Neural cell (in vitro differentiated cells): ENCODE measurements around the gene SF1. TPM values are rescaled to one million over a fixed set of nuclear protein-coding genes. Genes with fewer than 3 reads are reported as not detected.

Experiments
- H2AFZ ChIP-seq: fragments of 200-600, 300-800 bp; sonication (generic), shearing (Covaris generic); 2 replicates; pipeline ENCODE4 v1.6.0; 2014; ENCODE audit warnings: low read depth, mild to moderate bottlenecking, antibody characterized with exemption, low read length, moderate library complexity
- H3F3A ChIP-seq: fragments of 200-600 bp; shearing (Covaris generic); 2 replicates; pipeline ENCODE4 v1.6.1; 2016; ENCODE audit warnings: mild to moderate bottlenecking, moderate library complexity, mixed read lengths, antibody characterized with exemption, low read length; ENCODE audit not compliant: insufficient read depth, poor library complexity, severe bottlenecking
- H3K27ac ChIP-seq: fragments of 200-600, 300-800 bp; sonication (generic), shearing (Covaris generic); 2 replicates; pipeline ENCODE4 v1.5.1; 2014; ENCODE audit warnings: mild to moderate bottlenecking, low read length, moderate library complexity
- H3K27me3 ChIP-seq: fragments of 300-800, 200-600 bp; sonication (generic), shearing (Covaris generic); 2 replicates; pipeline ENCODE4 v1.6.0; 2014; ENCODE audit warnings: mild to moderate bottlenecking, low read depth, low read length, moderate library complexity; ENCODE audit not compliant: insufficient read depth
- H3K36me3 ChIP-seq: fragments of 300-800, 200-600 bp; sonication (generic), shearing (Covaris generic); 2 replicates; pipeline ENCODE4 v1.5.1; 2014; ENCODE audit warnings: mild to moderate bottlenecking, antibody characterized with exemption, low read length, moderate library complexity; ENCODE audit not compliant: insufficient read depth
- H3K4me2 ChIP-seq: fragments of 300-800, 200-600 bp; sonication (generic), shearing (Covaris generic); 2 replicates; pipeline ENCODE4 v1.6.0; 2014; ENCODE audit warnings: mild to moderate bottlenecking, low read length
- H3K4me3 ChIP-seq: fragments of 300-800, 200-600 bp; sonication (generic), shearing (Covaris generic); 2 replicates; pipeline ENCODE4 v1.5.1; 2014; ENCODE audit warnings: mild to moderate bottlenecking, low read length, moderate library complexity
- H3K79me2 ChIP-seq: fragments of 200-600 bp; shearing (Covaris generic); replicated peaks from 2 replicates; pipeline ENCODE4 v1.6.0; 2014; ENCODE audit warnings: mild to moderate bottlenecking, low read length, moderate library complexity; ENCODE audit not compliant: insufficient read depth
- H3K9ac ChIP-seq: fragments of 300-800, 200-600 bp; sonication (generic), shearing (Covaris generic); 2 replicates; pipeline ENCODE4 v1.6.1; 2016; ENCODE audit warnings: mild to moderate bottlenecking, low read length, mixed read lengths
- H3K9me2 ChIP-seq: fragments of 200-600 bp; shearing (Covaris generic); 2 replicates; pipeline ENCODE4 v1.6.1; 2016; ENCODE audit warnings: mild to moderate bottlenecking, low read length, mixed read lengths; ENCODE audit not compliant: insufficient read depth
- H3K9me3 ChIP-seq: fragments of 200-600, 300-800 bp; sonication (generic), shearing (Covaris generic); 2 replicates; pipeline ENCODE4 v1.6.1; 2016; ENCODE audit warnings: mild to moderate bottlenecking, mixed run types, low read length, moderate library complexity, mixed read lengths
- H4K20me1 ChIP-seq: fragments of 200-600 bp; shearing (Covaris generic); 2 replicates; pipeline ENCODE4 v1.6.1; 2016; ENCODE audit warnings: mild to moderate bottlenecking, mixed run types; ENCODE audit not compliant: insufficient read depth
- EP300 ChIP-seq: fragments of 450-650 bp; conservative IDR thresholded peaks from 2 replicates; pipeline ENCODE4 v1.6.1; 2014; ENCODE audit warnings: antibody characterized with exemption, mild to moderate bottlenecking, moderate library complexity; ENCODE audit not compliant: poor library complexity, severe bottlenecking
- EZH2 ChIP-seq: fragments of 200-600, 300-800 bp; shearing (Covaris generic), sonication (generic); IDR thresholded peaks from 2 replicates; pipeline ENCODE4 v1.6.1; 2014; ENCODE audit warnings: antibody characterized with exemption, low read length, borderline replicate concordance, mild to moderate bottlenecking; ENCODE audit not compliant: insufficient read depth, poor library complexity, severe bottlenecking
- MXI1 ChIP-seq: fragments of 450-650 bp; conservative IDR thresholded peaks from 2 replicates; pipeline ENCODE4 v1.6.1; 2014; ENCODE audit warnings: antibody characterized with exemption, mild to moderate bottlenecking; ENCODE audit not compliant: poor library complexity, severe bottlenecking
- POLR2AphosphoS5 ChIP-seq: IDR thresholded peaks from 2 replicates; pipeline ENCODE4 v1.6.1; 2012
- RAD21 ChIP-seq: fragments of 450-650 bp; conservative IDR thresholded peaks from 2 replicates; pipeline ENCODE4 v1.6.1; 2014; ENCODE audit warnings: antibody characterized with exemption, mild to moderate bottlenecking, moderate library complexity
- SMC3 ChIP-seq: fragments of 450-650 bp; conservative IDR thresholded peaks from 2 replicates; pipeline ENCODE4 v1.6.1; 2014; ENCODE audit warnings: antibody characterized with exemption, mild to moderate bottlenecking, moderate library complexity; ENCODE audit not compliant: poor library complexity
- TAF1 ChIP-seq: IDR thresholded peaks from 2 replicates; pipeline ENCODE4 v1.6.1; 2012; ENCODE audit warnings: low read depth
- polyA plus RNA-seq: library from polyadenylated mRNA; depleted of rRNA; stranded (reverse); fragments of >200 nt; gene quantifications from 2 replicates; pipeline ENCODE4 v1.2.3, GENCODE V29; 2014
- TF ChIP-seq, protein P1 (sequence below): IDR thresholded peaks from 2 replicates; pipeline ENCODE4 v1.6.1; 2012; ENCODE audit warnings: borderline replicate concordance
- TF ChIP-seq, protein P2 (sequence below): fragments of 450-650 bp; IDR thresholded peaks from 2 replicates; pipeline ENCODE4 v1.5.1; 2014; ENCODE audit warnings: antibody characterized with exemption, mild to moderate bottlenecking, moderate library complexity; ENCODE audit not compliant: poor library complexity, severe bottlenecking

The SF1 gene
- polyA plus RNA-seq, 1 donor from 2014 or later: 53.2 TPM

- Histone ChIP-seq H3K4me2 (peak overlapping the region; percentile 46), H4K20me1 (peaks cover 3% of the 10 kb centered on the region), H3K9me3 (no peaks in the 10 kb centered on the region), H3K9ac (peak overlapping the region; percentile 43), H3K4me3 (peak overlapping the region; percentile 49), H2AFZ (peak overlapping the region; percentile 24), H3K9me2 (no peaks in the 10 kb centered on the region), H3K27me3 (no peaks in the 10 kb centered on the region), H3K79me2 (peaks cover 26% of the 10 kb centered on the region), H3F3A (no peaks in the 10 kb centered on the region), H3K27ac (peak overlapping the region; percentile 43), H3K36me3 (no peaks in the 10 kb centered on the region)
- TF ChIP-seq MXI1 (peak; percentile 60), EP300 (no peak), EZH2 (no peak)
Measured at GRCh38 chr11:64724863-64725532, 53.3 kb downstream of the SF1 start.

DNA sequence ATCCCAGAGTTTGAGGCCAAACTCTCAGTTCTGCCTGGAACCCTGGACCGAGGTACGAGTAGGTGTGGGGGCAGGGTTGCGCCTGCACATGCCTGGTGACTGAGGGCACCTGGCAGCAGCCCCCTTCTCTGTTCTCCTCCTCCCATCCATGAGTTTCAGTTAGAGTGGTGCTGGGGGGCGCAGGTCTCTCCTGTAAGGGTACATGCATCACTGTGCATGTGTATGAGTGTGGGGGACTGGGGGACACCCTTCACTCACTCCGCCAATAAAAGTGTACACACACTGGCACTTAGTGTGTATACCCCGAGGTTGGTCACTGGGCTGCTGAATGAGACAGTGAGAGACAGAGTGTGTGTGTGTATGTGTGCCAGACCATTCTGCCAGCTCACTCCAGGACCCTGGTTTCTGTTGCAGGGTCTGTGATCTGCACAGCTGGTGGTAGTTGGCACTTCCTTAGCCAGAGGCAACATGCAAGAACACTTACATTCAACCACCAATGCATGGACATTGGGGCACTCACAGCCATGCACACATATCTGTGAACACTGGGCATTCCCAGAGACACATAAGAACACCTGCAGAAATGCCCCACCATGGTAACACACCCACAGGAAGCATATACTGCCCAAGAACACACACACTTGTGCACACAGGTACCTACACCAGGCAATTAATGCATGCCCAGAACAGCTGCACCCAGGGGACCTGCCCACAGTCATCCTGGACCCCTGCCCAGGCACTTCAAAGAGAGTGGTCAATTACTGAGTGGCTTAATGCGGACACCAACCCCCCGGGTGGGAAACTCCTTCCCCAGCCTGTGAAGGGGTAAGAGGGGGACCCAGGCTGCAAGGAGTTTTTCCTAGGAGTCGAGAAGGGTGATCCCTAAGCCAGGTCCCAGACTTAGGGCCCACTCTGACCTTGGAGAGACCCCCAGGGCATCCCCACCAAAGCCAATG is 54.2 kb downstream of the SF1 start:
- H3K9me2 ChIP-seq: no peaks in the 10 kb centered on the region
- H3K27me3 ChIP-seq: no peaks in the 10 kb centered on the region
- H3K4me2 ChIP-seq: no peak overlapping the region
- peaks cover 34% of the 10 kb centered on the region for H3K79me2 ChIP-seq
- no peak overlapping the region for H3K27ac ChIP-seq
- H3K9ac ChIP-seq: peak overlapping the region; percentile 92
- no peak for TF ChIP-seq MXI1
- TF ChIP-seq SMC3: no peak
- no peak for TF ChIP-seq EZH2
- TF ChIP-seq RAD21: no peak
- TF ChIP-seq, protein P1, sequence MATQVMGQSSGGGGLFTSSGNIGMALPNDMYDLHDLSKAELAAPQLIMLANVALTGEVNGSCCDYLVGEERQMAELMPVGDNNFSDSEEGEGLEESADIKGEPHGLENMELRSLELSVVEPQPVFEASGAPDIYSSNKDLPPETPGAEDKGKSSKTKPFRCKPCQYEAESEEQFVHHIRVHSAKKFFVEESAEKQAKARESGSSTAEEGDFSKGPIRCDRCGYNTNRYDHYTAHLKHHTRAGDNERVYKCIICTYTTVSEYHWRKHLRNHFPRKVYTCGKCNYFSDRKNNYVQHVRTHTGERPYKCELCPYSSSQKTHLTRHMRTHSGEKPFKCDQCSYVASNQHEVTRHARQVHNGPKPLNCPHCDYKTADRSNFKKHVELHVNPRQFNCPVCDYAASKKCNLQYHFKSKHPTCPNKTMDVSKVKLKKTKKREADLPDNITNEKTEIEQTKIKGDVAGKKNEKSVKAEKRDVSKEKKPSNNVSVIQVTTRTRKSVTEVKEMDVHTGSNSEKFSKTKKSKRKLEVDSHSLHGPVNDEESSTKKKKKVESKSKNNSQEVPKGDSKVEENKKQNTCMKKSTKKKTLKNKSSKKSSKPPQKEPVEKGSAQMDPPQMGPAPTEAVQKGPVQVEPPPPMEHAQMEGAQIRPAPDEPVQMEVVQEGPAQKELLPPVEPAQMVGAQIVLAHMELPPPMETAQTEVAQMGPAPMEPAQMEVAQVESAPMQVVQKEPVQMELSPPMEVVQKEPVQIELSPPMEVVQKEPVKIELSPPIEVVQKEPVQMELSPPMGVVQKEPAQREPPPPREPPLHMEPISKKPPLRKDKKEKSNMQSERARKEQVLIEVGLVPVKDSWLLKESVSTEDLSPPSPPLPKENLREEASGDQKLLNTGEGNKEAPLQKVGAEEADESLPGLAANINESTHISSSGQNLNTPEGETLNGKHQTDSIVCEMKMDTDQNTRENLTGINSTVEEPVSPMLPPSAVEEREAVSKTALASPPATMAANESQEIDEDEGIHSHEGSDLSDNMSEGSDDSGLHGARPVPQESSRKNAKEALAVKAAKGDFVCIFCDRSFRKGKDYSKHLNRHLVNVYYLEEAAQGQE: no peak
- no peak for TF ChIP-seq TAF1
- no peak for TF ChIP-seq POLR2AphosphoS5
- TF ChIP-seq EP300: no peak
- TF ChIP-seq, protein P2, sequence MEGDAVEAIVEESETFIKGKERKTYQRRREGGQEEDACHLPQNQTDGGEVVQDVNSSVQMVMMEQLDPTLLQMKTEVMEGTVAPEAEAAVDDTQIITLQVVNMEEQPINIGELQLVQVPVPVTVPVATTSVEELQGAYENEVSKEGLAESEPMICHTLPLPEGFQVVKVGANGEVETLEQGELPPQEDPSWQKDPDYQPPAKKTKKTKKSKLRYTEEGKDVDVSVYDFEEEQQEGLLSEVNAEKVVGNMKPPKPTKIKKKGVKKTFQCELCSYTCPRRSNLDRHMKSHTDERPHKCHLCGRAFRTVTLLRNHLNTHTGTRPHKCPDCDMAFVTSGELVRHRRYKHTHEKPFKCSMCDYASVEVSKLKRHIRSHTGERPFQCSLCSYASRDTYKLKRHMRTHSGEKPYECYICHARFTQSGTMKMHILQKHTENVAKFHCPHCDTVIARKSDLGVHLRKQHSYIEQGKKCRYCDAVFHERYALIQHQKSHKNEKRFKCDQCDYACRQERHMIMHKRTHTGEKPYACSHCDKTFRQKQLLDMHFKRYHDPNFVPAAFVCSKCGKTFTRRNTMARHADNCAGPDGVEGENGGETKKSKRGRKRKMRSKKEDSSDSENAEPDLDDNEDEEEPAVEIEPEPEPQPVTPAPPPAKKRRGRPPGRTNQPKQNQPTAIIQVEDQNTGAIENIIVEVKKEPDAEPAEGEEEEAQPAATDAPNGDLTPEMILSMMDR: no peak
- no peaks in the 10 kb centered on the region for H3F3A ChIP-seq
- H3K4me3 ChIP-seq: peak overlapping the region; percentile 91
- no peaks in the 10 kb centered on the region for H3K36me3 ChIP-seq
- H4K20me1 ChIP-seq: peaks cover 4% of the 10 kb centered on the region
- H2AFZ ChIP-seq: no peak overlapping the region
- H3K9me3 ChIP-seq: no peaks in the 10 kb centered on the region
